Neural cell (in vitro differentiated cells): ENCODE data around the gene KCNT1.

Source experiments
- EP300 ChIP-seq: fragments of 450-650 bp; conservative IDR thresholded peaks from 2 replicates; pipeline ENCODE4 v1.6.1; 2014; ENCODE audit warnings: antibody characterized with exemption, mild to moderate bottlenecking, moderate library complexity; ENCODE audit not compliant: poor library complexity, severe bottlenecking
- EZH2 ChIP-seq: fragments of 200-600, 300-800 bp; shearing (Covaris generic), sonication (generic); IDR thresholded peaks from 2 replicates; pipeline ENCODE4 v1.6.1; 2014; ENCODE audit warnings: antibody characterized with exemption, low read length, borderline replicate concordance, mild to moderate bottlenecking; ENCODE audit not compliant: insufficient read depth, poor library complexity, severe bottlenecking
- MXI1 ChIP-seq: fragments of 450-650 bp; conservative IDR thresholded peaks from 2 replicates; pipeline ENCODE4 v1.6.1; 2014; ENCODE audit warnings: antibody characterized with exemption, mild to moderate bottlenecking; ENCODE audit not compliant: poor library complexity, severe bottlenecking
- POLR2AphosphoS5 ChIP-seq: IDR thresholded peaks from 2 replicates; pipeline ENCODE4 v1.6.1; 2012
- SMC3 ChIP-seq: fragments of 450-650 bp; conservative IDR thresholded peaks from 2 replicates; pipeline ENCODE4 v1.6.1; 2014; ENCODE audit warnings: antibody characterized with exemption, mild to moderate bottlenecking, moderate library complexity; ENCODE audit not compliant: poor library complexity
- TAF1 ChIP-seq: IDR thresholded peaks from 2 replicates; pipeline ENCODE4 v1.6.1; 2012; ENCODE audit warnings: low read depth
- TF ChIP-seq, protein P1 (sequence below): fragments of 450-650 bp; IDR thresholded peaks from 2 replicates; pipeline ENCODE4 v1.5.1; 2014; ENCODE audit warnings: antibody characterized with exemption, mild to moderate bottlenecking, moderate library complexity; ENCODE audit not compliant: poor library complexity, severe bottlenecking
- TF ChIP-seq, protein P2 (sequence below): IDR thresholded peaks from 2 replicates; pipeline ENCODE4 v1.6.1; 2012; ENCODE audit warnings: borderline replicate concordance

DNA sequence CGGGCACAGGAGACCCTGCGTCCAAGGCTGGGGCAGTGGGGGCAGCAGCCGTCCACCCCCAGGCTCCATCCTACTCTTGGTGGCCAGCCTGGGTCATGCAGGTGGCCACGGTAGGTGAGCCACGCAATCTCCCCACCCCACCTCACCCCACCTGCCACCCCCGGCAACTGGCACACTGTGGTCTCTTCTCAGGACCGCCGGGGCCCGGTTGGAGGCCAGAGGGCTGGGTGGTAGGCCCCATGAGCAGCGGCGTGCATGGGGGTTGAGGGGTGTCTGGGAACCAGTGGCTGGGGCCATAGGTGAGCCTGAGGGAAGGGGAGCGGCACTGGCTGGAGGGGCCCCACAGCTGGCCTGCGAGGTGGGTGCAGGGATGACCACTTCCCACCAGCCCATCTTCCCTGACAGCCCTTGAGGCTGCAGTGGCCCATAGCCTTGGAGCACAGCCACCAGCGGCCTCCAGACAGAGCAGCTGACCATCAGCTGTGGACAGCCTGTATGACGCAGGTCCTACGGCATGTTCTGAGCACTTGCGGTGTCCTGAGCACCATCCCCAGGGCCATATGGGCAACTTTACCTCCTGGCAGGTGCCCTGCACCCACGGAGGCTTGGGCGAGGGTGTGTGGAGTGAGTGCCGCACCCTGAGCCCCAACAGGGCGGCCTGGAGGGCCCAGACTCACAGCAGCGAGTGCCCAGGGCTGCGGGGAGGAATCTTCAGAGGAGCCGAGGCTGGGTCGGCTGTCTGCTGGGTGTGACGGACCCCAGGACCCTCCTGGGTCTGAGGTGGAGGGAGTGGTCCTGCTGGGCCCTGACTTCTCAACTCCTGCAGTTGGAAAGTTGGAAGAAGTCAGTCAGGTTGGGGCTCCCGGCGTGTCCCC lies 47.4 kb downstream of the KCNT1 start:
- TF ChIP-seq, protein P1, sequence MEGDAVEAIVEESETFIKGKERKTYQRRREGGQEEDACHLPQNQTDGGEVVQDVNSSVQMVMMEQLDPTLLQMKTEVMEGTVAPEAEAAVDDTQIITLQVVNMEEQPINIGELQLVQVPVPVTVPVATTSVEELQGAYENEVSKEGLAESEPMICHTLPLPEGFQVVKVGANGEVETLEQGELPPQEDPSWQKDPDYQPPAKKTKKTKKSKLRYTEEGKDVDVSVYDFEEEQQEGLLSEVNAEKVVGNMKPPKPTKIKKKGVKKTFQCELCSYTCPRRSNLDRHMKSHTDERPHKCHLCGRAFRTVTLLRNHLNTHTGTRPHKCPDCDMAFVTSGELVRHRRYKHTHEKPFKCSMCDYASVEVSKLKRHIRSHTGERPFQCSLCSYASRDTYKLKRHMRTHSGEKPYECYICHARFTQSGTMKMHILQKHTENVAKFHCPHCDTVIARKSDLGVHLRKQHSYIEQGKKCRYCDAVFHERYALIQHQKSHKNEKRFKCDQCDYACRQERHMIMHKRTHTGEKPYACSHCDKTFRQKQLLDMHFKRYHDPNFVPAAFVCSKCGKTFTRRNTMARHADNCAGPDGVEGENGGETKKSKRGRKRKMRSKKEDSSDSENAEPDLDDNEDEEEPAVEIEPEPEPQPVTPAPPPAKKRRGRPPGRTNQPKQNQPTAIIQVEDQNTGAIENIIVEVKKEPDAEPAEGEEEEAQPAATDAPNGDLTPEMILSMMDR: no peak
- no peak for TF ChIP-seq POLR2AphosphoS5
- TF ChIP-seq EP300: no peak
- TF ChIP-seq EZH2: no peak
- TF ChIP-seq SMC3: no peak
- TF ChIP-seq TAF1: no peak
- TF ChIP-seq, protein P2, sequence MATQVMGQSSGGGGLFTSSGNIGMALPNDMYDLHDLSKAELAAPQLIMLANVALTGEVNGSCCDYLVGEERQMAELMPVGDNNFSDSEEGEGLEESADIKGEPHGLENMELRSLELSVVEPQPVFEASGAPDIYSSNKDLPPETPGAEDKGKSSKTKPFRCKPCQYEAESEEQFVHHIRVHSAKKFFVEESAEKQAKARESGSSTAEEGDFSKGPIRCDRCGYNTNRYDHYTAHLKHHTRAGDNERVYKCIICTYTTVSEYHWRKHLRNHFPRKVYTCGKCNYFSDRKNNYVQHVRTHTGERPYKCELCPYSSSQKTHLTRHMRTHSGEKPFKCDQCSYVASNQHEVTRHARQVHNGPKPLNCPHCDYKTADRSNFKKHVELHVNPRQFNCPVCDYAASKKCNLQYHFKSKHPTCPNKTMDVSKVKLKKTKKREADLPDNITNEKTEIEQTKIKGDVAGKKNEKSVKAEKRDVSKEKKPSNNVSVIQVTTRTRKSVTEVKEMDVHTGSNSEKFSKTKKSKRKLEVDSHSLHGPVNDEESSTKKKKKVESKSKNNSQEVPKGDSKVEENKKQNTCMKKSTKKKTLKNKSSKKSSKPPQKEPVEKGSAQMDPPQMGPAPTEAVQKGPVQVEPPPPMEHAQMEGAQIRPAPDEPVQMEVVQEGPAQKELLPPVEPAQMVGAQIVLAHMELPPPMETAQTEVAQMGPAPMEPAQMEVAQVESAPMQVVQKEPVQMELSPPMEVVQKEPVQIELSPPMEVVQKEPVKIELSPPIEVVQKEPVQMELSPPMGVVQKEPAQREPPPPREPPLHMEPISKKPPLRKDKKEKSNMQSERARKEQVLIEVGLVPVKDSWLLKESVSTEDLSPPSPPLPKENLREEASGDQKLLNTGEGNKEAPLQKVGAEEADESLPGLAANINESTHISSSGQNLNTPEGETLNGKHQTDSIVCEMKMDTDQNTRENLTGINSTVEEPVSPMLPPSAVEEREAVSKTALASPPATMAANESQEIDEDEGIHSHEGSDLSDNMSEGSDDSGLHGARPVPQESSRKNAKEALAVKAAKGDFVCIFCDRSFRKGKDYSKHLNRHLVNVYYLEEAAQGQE: no peak
- no peak for TF ChIP-seq MXI1
